GM19467 (cell line): Measurements from ENCODE around the gene GNAI3.

ENCODE experiments used
- ATAC-seq: cut with Tn5 transposase; IDR thresholded peaks from one replicate; pipeline ENCODE4 v1.9.1; 2021; ENCODE audit warnings: mild to moderate bottlenecking, moderate library complexity; ENCODE audit not compliant: unreplicated experiment

Gene GNAI3

GRCh38 chr1:109543988-109544735, 4.3 kb upstream of the GNAI3 start:
- ATAC-seq = no peak

DNA sequence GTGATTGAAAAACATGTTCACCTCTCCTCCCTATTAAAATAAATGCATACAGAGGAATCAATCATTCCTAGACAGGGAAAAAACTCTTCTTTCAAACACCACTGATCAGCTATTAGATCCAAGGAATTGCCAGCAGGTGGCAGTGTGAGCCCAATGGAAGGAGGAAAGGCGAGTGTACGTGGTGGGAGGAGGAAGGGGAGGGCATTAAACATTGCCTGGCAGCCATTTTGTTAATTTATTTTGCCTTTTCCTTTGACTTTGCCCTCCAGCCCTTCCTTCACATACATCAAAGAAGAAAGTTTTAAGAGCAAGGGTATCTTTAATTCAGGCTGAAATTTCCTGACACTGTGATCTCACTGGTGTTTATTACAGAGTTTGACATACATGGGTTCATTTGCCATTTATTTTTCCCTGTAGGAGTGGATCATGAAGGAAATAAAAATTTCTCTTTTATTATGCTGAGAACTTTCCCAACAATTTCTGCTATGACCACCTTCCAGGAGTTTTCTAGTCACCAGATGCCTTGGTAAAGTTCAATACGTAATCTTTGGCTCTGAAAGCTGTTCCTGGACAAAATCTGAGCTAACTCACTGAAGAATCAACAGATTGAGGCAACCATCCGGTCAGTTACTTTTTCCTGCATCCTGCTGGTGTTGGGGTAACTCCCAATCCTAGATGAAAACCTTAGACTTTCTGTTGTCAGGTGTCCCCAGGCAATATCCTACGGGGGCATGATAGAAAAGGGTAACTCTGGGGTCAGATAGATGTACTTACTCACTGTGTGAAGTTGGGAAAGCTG, 1.9 kb upstream of the GNAI3 start:
- no peak for ATAC-seq

DNA sequence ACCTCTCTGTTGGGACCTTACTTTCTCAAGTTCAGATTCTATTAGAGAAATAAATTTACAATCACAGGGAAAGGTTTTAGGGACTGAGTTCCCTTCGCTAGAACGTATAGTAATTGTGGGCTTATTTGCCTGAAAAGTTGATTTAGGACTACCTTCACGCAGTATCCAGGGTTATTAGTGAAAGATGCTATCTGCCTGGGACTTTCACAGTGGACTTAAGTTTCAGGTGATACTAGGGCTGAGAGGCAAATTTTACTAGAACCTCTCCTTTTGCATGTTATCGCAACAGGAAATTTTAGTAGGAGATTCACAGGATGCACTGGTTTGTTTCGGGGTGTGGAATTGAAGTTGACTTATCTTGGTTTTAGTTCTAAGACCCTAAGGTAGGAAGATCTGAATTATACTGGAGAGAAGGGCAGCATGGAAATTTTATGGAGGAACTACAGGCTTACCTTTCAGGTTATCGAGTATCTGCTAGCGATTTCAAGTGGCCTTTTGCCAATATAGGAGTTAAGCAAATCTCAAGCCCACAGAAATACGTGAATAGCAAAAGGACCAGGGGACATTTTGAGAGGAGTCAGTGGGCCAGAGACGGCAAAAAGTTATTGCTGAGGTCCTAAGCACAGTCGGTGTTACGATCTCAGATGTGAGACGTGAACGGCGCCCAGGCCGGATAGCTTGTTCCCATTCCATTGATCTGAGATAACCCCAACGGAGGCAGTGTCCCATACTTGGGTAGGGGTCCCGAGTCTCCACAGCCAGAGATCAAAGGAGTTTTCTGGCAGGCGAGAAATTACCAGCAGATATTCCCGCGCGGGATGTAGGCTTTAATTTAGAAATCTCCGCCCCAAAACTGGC, 723 bp upstream of the GNAI3 start:
- peak; percentile 4 for ATAC-seq

GRCh38 chr1:109556563-109556962, 8.1 kb downstream of the GNAI3 start:
- no peak for ATAC-seq

GRCh38 chr1:109557520-109557919, 9.1 kb downstream of the GNAI3 start:
- ATAC-seq = no peak

DNA sequence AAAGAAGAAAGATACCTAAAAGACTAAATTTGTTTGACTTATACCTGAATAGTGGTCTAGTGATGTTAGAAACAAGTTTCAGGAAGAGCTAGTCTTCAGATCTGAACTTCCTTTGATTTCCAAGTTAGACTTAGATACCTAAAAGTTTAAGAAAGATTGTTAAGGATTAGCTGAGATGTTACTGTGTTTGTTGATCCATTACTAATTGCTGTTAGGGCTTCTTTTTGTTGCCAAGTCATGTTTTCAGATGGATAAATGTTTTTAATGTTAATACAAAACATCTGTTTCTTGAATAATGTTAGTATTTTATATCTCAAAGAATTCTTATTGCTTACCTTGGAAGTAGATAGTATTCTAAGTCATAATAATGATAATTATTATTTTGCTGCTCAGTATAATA, 11.6 kb downstream of the GNAI3 start:
- no peak for ATAC-seq

GRCh38 chr1:109564194-109564878, 15.9 kb downstream of the GNAI3 start:
- no peak for ATAC-seq

- no peak for ATAC-seq
Measured at GRCh38 chr1:109565241-109565640, 16.8 kb downstream of the GNAI3 start.

DNA sequence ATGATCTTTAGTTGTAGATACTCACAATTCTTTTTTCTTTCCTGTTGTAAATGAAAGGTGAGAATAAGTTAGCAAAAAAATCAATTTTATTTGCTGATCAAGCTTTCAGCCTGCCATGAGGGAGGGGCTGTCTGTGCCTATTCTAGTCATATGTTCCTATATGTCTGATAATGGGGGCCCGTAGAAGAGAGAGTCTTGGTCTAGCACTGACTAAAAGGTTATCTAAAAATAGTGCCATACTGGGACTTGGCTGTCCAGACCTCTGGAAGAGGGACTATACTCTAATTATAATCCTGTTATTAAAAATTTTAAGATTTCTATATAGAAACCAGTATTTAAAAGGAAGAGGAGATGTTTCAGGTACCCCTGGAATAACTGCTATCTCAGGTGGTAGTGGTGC, 18.6 kb downstream of the GNAI3 start:
- no peak for ATAC-seq

GRCh38 chr1:109567877-109568672, 19.7 kb downstream of the GNAI3 start:
- no peak for ATAC-seq

DNA sequence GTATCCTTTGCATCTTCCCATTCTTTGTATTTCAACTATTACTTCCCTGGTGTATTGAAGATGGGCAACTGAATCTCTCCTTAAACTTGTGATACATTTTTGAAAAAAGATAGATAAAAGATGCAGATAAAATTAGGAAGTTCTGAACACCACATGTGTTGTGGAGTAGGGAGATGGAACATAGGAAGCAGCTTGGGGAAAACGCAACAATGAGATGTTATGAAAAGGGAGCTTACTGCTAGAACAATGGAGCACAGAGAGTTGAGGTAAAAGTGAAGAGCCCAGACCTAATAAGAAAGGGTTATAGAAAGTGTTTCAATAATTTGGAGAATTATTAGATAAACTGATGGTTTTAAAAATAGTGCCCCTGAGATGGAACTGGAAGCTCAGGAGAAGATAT, 20.9 kb downstream of the GNAI3 start:
- ATAC-seq = no peak

GRCh38 chr1:109570414-109570813, 22.0 kb downstream of the GNAI3 start:
- no peak for ATAC-seq

DNA sequence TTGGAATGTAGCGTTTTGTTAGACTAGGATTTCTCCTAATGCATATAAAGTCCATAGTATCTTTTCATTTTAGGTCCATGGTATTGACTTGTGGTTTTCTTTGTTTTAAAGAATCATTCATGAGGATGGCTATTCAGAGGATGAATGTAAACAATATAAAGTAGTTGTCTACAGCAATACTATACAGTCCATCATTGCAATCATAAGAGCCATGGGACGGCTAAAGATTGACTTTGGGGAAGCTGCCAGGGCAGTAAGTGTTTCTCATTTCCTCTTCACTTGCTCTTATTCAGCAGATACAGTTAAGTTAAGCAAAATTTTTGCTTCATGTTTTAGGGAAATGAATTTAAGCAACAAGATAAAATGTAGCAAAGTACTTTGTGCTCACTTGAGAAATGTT, 25.4 kb downstream of the GNAI3 start:
- ATAC-seq = no peak

DNA sequence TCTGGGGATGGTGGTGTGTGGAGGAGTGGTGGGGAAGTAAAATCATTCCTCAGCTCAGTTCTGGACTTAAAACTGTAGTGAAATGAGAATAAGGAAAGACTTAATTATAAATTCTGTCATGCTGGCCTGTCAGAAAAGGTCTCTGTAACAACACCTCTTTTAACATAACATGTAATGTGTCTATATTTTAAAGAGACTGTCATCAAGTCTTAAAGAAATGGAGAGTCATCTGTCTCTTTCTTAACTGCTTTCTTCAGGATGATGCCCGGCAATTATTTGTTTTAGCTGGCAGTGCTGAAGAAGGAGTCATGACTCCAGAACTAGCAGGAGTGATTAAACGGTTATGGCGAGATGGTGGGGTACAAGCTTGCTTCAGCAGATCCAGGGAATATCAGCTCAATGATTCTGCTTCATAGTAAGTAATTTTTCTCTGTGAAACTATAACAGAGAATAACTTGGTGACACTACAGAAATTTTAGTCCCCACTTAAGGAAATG, 30.6 kb downstream of the GNAI3 start:
- ATAC-seq = no peak

DNA sequence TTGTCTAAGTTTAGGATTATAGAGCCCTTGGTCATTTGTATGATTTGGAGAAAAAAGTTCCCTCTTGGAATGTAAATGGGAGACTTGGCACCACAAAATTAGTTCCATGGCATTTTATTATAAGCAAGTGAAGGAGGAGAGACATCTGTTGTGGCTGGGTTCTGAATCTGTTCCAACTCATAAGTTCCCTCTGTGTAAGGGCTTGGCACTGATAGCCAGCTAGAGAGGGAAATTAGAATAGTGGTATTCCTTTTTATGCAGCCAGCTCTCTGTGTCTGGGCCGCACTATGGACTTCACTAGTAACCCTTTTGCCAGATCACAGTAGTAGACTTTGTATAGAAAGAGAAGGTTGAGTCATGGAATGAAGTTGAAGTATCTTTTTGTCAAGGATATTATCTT, 31.1 kb downstream of the GNAI3 start:
- ATAC-seq = no peak

- no peak for ATAC-seq
Measured at GRCh38 chr1:109582021-109582420, 33.6 kb downstream of the GNAI3 start.

DNA sequence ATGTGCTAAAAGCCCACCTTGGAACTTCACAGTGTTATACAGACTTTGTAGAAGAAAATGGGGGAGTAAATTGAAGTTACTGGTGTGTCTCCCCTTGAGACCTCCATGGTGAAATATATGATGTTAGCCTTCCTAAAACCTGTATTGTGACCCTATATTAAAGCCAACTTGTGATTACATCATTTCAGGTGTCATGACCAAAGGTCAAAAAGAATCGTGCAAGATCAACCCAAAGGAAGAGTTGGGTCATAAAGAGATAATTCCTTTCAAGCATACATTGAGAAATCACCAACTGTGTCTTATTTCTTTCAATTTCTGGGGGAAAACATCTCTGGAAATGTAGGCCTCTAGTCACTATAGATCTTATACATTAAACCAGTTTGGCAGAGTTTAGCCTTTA, 36.4 kb downstream of the GNAI3 start:
- no peak for ATAC-seq

DNA sequence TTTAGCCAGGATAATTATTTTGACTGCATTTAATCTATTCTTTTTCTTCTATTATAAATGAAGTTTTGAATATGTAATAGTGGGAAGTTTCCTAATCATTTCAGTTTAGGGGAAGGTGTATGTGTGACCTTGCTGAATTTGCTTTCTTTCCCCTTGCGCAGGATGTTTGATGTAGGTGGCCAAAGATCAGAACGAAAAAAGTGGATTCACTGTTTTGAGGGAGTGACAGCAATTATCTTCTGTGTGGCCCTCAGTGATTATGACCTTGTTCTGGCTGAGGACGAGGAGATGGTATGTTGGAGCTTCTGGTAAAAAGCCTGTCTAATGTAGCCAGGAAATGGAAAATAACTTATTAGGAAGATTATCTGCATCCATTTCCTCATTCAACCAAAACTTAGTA, 37.6 kb downstream of the GNAI3 start:
- no peak for ATAC-seq

DNA sequence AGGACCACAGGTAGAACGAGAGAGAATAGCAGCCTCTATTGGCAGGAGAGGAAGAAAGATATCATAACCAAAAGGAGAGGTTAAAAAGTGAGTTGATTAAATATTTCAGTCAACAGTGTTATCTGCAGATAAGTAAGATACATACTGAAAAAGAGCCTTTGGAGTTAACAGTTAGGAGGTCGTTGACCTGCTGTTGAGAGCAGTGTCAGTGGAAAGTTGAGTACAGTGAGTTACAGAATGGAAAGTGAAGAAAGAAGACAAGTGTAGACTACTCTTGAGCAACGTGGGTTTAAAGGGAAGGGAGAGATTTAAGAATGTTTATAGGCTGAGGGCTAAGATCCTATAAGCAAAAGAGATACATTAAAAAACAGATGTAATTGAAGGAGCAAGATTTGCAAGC, 40.8 kb downstream of the GNAI3 start:
- no peak for ATAC-seq

- no peak for ATAC-seq
Measured at GRCh38 chr1:109589679-109590078, 41.3 kb downstream of the GNAI3 start.
